GM12892 (cell line): Measurements from ENCODE around the gene PCNX2.

Source experiments
- POLR2A ChIP-seq: IDR thresholded peaks from 2 replicates; pipeline ENCODE4 v1.6.1; 2011; ENCODE audit warnings: low read depth, low read length, control low read depth
- POLR2AphosphoS5 ChIP-seq: IDR thresholded peaks from 2 replicates; pipeline ENCODE4 v1.6.1; 2011; ENCODE audit warnings: low read depth, low read length, control low read depth

DNA sequence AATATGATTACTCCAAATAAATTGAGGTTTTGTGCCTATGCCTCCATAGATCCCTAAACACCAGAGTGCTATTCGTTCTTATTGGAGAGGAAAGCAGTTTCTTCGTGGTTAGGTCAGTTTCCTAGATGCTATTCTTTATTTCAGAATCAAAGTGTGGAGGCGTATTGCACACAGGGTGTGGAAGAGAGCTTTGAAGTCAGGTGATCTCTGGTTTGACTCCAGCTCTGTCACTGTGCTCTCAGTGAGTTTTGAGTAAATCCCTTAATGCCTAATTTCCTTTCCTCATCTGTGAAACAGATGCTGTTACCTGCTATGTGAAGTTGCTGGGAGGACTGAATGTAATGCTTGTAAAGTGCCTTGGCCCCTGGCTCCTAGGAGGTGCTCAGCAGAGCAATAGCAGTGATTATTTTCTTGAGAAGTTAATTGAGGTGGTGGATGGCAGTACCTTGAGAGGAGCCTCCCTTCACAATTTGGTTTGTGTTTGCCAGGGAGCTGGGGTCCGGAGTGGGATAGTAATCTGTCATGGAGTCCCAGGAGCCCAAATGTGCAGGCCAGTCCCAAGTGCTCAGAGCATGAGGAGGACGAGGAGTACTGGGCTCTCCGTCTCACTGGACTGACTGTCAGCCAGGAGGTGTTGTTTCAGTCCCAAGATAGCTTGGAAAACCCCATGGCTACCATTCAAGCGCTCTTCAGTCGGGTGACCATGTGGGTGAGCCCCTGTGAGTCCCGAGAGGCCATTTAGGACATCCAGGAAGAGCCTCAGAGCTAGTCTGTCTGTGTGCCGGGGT lies 330.2 kb downstream of the PCNX2 start:
- TF ChIP-seq POLR2A (no peak; the same call in 1 of the 2 replicates), POLR2AphosphoS5 (no peak)
